ENCODE data around the gene FSTL4.

DNA sequence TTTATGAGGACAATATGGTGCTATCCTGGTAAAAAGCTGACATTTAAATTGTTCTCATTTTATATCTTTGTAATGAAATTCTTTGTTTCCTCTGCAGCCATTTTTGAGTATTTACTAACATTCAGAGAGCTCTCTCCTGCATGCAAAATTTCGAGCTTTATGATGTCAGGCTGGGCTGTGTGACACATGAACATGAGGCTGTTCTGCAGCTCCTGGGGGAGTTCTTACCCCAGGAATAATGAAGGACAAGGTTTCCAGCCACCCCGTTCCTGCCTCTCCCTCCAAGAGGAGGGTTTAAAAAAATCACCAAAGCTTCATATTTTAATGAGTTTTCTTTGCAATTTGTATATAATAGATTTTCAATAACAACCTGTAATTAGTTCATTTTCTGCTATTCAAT is 308.2 kb downstream of the FSTL4 start:
- TF ChIP-seq, protein P1, sequence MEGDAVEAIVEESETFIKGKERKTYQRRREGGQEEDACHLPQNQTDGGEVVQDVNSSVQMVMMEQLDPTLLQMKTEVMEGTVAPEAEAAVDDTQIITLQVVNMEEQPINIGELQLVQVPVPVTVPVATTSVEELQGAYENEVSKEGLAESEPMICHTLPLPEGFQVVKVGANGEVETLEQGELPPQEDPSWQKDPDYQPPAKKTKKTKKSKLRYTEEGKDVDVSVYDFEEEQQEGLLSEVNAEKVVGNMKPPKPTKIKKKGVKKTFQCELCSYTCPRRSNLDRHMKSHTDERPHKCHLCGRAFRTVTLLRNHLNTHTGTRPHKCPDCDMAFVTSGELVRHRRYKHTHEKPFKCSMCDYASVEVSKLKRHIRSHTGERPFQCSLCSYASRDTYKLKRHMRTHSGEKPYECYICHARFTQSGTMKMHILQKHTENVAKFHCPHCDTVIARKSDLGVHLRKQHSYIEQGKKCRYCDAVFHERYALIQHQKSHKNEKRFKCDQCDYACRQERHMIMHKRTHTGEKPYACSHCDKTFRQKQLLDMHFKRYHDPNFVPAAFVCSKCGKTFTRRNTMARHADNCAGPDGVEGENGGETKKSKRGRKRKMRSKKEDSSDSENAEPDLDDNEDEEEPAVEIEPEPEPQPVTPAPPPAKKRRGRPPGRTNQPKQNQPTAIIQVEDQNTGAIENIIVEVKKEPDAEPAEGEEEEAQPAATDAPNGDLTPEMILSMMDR (IDR thresholded peaks at IDR 0.05; ENCODE audit: poor library complexity, severe bottlenecking), result no peak
- TF ChIP-seq TAF1 (IDR thresholded peaks at IDR 0.05; ENCODE audit: low read depth), result no peak
- TF ChIP-seq, protein P2, sequence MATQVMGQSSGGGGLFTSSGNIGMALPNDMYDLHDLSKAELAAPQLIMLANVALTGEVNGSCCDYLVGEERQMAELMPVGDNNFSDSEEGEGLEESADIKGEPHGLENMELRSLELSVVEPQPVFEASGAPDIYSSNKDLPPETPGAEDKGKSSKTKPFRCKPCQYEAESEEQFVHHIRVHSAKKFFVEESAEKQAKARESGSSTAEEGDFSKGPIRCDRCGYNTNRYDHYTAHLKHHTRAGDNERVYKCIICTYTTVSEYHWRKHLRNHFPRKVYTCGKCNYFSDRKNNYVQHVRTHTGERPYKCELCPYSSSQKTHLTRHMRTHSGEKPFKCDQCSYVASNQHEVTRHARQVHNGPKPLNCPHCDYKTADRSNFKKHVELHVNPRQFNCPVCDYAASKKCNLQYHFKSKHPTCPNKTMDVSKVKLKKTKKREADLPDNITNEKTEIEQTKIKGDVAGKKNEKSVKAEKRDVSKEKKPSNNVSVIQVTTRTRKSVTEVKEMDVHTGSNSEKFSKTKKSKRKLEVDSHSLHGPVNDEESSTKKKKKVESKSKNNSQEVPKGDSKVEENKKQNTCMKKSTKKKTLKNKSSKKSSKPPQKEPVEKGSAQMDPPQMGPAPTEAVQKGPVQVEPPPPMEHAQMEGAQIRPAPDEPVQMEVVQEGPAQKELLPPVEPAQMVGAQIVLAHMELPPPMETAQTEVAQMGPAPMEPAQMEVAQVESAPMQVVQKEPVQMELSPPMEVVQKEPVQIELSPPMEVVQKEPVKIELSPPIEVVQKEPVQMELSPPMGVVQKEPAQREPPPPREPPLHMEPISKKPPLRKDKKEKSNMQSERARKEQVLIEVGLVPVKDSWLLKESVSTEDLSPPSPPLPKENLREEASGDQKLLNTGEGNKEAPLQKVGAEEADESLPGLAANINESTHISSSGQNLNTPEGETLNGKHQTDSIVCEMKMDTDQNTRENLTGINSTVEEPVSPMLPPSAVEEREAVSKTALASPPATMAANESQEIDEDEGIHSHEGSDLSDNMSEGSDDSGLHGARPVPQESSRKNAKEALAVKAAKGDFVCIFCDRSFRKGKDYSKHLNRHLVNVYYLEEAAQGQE (IDR thresholded peaks at IDR 0.05; ENCODE audit: borderline replicate concordance), result no peak

Measured in neural cell (in vitro differentiated cells).